Activated naive CD4-positive, alpha-beta T cell treated with anti-CD3 and anti-CD28 coated beads, Interleukin-2, amount 50 U/mL, for 72 hours (primary cell): ENCODE results near the gene ENTREP3. TPM values are rescaled to one million over a fixed set of nuclear protein-coding genes. Genes with fewer than 3 reads are reported as not detected.
"Not testable (repeated sequence)": the region's sequence is repeated elsewhere in the genome, so short reads cannot be mapped to it uniquely, and the experiment has no call there.

Source experiments
- ATAC-seq, 2 donors: fragments of 150-1000 bp; cut with Tn5 transposase; 2 replicates each; pipeline ENCODE4 v1.10.0; 2021; ENCODE audit warnings: mild to moderate bottlenecking in 2 of 2, moderate library complexity in 2 of 2
- DNase-seq, 2 donors: peaks; one replicate each; pipeline ENCODE4 v3.0.0; 2021 to 2022; ENCODE audit warnings: low spot score in 2 of 2
- H3K27ac Mint-ChIP-seq, 2 donors: one replicate each; pipeline ENCODE4 v1.8.0; 2022; ENCODE audit warnings: mild to moderate bottlenecking in 2 of 2, mixed read lengths in 2 of 2
- H3K36me3 Mint-ChIP-seq, 2 donors: one replicate each; pipeline ENCODE4 v1.8.0; 2022; ENCODE audit warnings: mixed read lengths in 2 of 2
- H3K9me3 Mint-ChIP-seq, 2 donors: one replicate each; pipeline ENCODE4 v1.8.0; 2022; ENCODE audit warnings: mixed read lengths in 2 of 2
- total RNA-seq, 2 donors: library from RNA; stranded (reverse); gene quantifications; one replicate each; pipeline ENCODE4 v1.2.3, GENCODE V29; 2022

ENTREP3 gene
- total RNA-seq, 2 donors from 2014 or later = 14.3 to 45.8 TPM

GRCh38 chr1:155220211-155220965 lies 34.9 kb downstream of the ENTREP3 start:
- not testable (repeated sequence) for H3K9me3 Mint-ChIP-seq, H3K36me3 Mint-ChIP-seq, DNase-seq, ATAC-seq
- peak overlapping the region in 1 of 2 donors; percentile 67 for H3K27ac Mint-ChIP-seq

GRCh38 chr1:155219592-155220031 lies 35.7 kb downstream of the ENTREP3 start:
- Mint-ChIP-seq H3K9me3 (no peaks in the 10 kb centered on the region), H3K36me3 (no peaks in the 10 kb centered on the region), H3K27ac (peak overlapping the region in 1 of 2 donors; percentile 67)
- no peak for DNase-seq
- peak; percentile 60 to 80 for ATAC-seq

DNA sequence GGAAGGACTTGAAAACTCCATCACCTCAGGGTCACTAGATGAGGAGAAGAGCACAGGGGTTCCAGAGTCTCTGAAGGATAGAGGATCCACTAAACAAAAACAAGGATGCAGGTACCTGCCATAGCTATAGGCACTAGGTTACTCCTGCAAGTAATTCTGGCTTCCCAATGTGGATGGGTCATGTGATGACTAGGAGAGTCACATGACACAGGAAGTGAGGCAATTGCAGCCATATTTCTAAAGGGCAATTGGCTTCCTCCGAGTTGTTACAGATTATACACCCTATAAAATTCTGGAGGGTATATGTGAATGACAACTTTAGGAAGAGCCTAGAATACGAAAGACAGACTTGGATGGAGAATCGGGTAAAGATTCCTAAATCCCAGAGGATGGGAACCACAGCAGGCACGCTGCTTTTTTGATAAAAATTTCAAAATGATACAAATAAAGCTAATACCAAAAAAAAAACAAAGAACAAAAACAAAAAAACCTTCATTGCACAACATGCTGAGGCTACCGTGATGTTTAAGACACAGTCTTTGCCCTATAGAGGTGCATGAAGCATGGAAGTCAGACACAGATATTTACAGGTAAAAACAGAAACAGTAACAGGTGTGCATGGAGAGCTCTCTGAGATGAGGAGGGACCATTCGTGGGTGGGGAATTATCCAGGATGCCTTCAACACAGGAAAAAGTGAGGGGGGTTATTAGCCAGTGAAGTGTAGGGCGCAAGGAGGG lies 36.3 kb downstream of the ENTREP3 start:
- ATAC-seq (peak; percentile 28 to 68), DNase-seq (peak in 1 of 2 donors; percentile 36)
- H3K36me3 Mint-ChIP-seq = no peaks in the 10 kb centered on the region
- peak overlapping the region in 1 of 2 donors; percentile 67 for H3K27ac Mint-ChIP-seq
- no peaks in the 10 kb centered on the region for H3K9me3 Mint-ChIP-seq

- ATAC-seq = not testable (repeated sequence)
Measured at GRCh38 chr1:155214702-155215101, 40.6 kb downstream of the ENTREP3 start.

GRCh38 chr1:155212051-155212440 lies 43.2 kb downstream of the ENTREP3 start:
- H3K27ac Mint-ChIP-seq, ATAC-seq, H3K9me3 Mint-ChIP-seq, H3K36me3 Mint-ChIP-seq, DNase-seq: not testable (repeated sequence)

More at GRCh38 chr1:155214702-155215101, 40.6 kb downstream of the ENTREP3 start:
- H3K27ac Mint-ChIP-seq = peak overlapping the region in 1 of 2 donors; percentile 6
- not testable (repeated sequence) for H3K36me3 Mint-ChIP-seq, H3K9me3 Mint-ChIP-seq, DNase-seq

DNA sequence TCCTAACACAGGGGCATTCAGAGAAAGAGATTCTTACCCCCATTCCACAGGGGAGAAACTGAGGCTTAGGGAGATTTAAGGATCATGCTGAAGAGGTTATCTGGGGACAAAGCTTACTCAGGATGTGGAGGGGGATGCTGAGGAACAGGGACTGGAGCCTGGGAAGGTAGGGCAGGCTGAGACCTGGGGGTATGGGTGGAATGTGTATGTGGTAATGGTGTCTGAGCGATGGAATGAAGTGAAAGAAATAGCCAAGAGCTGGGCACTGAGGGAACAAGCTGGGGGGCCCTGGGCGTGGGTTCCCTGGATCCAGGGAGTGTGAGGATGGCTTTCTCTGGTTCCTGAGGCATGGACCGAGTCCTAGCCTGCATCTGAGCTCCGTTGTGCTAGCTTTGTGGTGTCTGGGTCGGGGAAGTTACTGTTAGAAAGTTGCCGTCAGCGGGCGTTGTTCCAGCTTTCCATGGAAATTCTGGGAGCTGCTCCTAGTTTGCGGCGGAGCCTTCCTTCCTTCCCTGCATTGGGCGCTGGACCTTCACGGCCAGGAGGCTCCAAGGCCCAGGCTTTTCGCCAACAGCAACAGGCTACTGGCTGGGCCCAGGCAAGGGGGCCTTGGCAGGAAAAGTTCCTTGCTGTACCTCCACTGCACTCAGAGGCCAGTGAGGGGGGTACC lies 43.8 kb downstream of the ENTREP3 start:
- H3K27ac Mint-ChIP-seq, H3K36me3 Mint-ChIP-seq, DNase-seq, ATAC-seq, H3K9me3 Mint-ChIP-seq: not testable (repeated sequence)

DNA sequence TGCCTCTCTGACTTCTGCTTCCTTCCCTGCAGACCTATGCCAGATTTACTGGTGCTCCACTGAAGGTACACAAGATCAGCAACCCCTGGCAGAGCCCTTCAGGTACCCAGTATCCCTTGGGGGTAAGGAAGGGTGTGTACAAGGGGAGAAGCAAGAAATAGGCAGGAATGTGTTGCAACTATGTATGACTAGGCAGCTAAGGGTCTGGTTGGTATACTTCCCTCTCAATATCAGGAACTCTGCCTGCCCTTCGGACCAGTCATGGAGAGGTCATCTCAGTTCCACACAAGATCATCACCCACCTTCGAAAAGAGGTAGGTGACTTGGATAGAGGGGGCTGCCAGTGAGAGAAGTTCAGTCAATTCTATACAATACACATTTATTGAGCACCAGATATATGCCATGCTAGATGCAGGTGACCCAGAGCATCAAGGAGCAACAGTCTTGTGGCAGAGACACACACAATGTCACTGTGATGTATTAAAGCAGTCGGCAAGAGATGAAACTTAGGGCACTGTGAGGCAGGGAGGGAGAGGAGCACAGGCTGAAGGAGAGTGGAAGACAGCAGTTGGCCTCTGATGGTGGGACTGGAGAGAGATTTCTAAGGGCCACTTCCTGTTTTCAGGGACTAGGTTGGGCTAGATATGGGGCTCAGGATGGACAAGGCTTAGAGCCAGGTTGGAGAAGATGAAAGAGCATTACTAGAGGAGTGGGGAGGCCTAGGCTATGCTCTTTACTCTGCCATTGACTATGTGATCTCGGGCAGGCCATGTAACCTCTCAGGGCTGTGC lies 44.8 kb downstream of the ENTREP3 start:
- Mint-ChIP-seq H3K9me3 (no peaks in the 10 kb centered on the region), H3K36me3 (no peaks in the 10 kb centered on the region), H3K27ac (no peak overlapping the region)
- ATAC-seq (no peak), DNase-seq (no peak)

DNA sequence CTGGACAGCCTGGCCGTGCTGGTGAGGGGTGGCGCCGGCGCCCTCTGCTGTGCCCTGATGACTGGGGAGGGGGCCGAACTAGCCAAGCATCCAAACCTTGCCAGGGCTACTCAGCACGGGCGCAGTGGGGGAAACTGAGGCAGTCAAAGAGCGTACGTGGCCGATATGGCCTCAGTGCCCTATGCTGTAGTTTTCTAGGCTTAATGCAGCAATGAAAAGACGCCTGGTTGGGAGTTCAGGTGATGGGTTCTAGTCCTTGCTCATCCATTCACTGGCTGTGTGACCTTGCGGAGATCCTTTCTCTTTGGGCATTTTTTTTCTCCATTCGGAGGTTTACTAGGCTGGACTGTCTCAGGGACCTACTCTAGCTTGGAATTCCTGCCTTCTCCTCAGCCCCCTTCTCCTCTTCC lies 46.0 kb downstream of the ENTREP3 start:
- no peaks in the 10 kb centered on the region for H3K36me3 Mint-ChIP-seq
- no peaks in the 10 kb centered on the region for H3K9me3 Mint-ChIP-seq
- H3K27ac Mint-ChIP-seq = peak overlapping the region; percentile 91 to 93
- DNase-seq (no peak), ATAC-seq (no peak)

GRCh38 chr1:155208541-155209311 lies 46.6 kb downstream of the ENTREP3 start, which contains the start of gene MTX1:
Gene MTX1 (plus strand): TSS chr1:155208695. CDS start chr1:155208805, 110 bp downstream.
- ATAC-seq (peak; percentile 85 to 89), DNase-seq (peak; percentile 84 to 88)
- Mint-ChIP-seq H3K9me3 (no peaks in the 10 kb centered on the region), H3K27ac (peak within 1 kb of the TSS; percentile 93 to 96), H3K36me3 (no peaks in the 10 kb centered on the region)

DNA sequence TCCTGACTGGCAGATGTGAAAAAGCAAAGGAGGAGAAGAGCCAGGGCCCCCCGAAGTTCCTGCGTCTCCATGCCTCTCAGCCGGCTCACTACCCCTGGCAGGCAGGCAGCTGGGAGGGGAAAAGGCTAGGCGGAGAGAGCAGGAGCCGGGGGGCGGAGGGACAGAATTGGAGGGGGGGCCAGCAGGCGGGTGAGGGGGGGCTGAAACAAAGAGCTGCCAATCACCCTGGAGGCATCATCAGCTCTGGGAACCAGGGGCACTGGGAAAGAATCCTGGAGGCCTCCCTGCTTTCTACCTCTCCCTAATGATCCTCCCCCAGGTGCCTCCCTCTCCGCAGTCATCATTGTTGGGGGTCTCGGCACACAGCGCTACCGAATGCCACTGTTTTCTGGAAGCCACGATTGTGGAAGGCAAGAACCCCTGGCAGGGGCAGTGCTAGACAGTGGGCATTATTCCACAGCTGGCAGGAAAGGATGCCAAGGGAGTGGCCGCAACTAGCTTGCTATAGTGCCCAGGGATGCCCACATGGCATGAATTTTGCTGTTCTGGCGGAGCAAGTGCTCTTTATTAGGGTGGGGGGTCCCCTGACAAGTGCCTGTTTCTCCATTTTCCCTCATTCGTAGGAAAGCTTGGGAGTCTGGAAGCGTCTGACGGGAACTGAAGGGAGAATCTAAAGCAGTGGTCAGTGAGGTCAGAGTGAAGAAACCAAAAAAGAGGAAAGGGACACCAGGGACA lies 47.3 kb downstream of the ENTREP3 start, which contains the start of gene THBS3:
TSS of gene THBS3 (minus strand) at position 92 of the 735 bp plus-strand sequence. CDS start at position 71, 21 bp downstream.
- Mint-ChIP-seq H3K9me3 (no peaks in the 10 kb centered on the region), H3K27ac (peak within 1 kb of the TSS; percentile 93 to 96), H3K36me3 (no peaks in the 10 kb centered on the region)
- ATAC-seq (no peak), DNase-seq (no peak)

- H3K9me3 Mint-ChIP-seq = no peaks in the 10 kb centered on the region
- peak overlapping the region; percentile 46 to 93 for H3K27ac Mint-ChIP-seq
- H3K36me3 Mint-ChIP-seq = no peaks in the 10 kb centered on the region
- DNase-seq (peak; percentile 81 to 96), ATAC-seq (peak; percentile 39 to 53)
Measured at GRCh38 chr1:155206891-155207805, 48.1 kb downstream of the ENTREP3 start.

- DNase-seq (no peak), ATAC-seq (no peak)
- Mint-ChIP-seq H3K36me3 (no peaks in the 10 kb centered on the region), H3K9me3 (no peaks in the 10 kb centered on the region), H3K27ac (peak overlapping the region in 1 of 2 donors; percentile 93)
Measured at GRCh38 chr1:155205969-155206593, 49.2 kb downstream of the ENTREP3 start.

DNA sequence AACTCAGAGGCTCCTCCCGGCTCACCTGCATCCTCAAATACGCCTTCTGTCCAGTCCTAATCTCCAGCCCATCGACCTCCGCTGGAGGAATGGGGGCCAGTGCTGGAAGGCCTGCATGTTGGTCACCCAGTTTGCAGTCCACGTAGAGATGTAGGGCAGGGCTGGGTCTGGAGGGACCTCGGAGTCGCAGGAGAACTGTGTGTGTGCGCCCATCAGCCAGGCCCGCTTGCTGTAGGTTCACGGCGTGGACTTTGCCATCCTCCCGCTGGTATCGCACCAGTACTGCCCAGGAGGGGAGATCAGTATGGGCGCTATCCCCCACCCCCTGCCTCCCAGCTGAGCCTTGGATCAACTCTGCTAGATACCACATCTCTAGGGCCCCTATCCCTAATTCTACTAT lies 50.2 kb downstream of the ENTREP3 start:
- no peak overlapping the region for H3K27ac Mint-ChIP-seq
- no peaks in the 10 kb centered on the region for H3K9me3 Mint-ChIP-seq
- ATAC-seq (no peak), DNase-seq (no peak)
- no peaks in the 10 kb centered on the region for H3K36me3 Mint-ChIP-seq
